ENCODE results near the gene RPL38. TPM values are rescaled to one million over a fixed set of nuclear protein-coding genes. Genes with fewer than 3 reads are reported as not detected.

Gene RPL38
- total and polyA plus RNA-seq, 2 of the 4 experiments (the other 2 are of a cell fraction): 111 to 527 TPM

- TF ChIP-seq USF2 (IDR thresholded peaks at IDR 0.05; ENCODE audit: low read depth, low read length): no peak
Measured at GRCh38 chr17:74231928-74232907, 28.7 kb downstream of the RPL38 start (continued).

GRCh38 chr17:74233937-74234336, 30.5 kb downstream of the RPL38 start:
- H3K27ac ChIP-seq (ENCODE audit: insufficient read depth, low read length): no peak overlapping the region
- H3K4ac ChIP-seq (ENCODE audit: low read depth, low read length): no peak overlapping the region
- no peak overlapping the region for H2BK20ac ChIP-seq (ENCODE audit: low read depth, low read length)
- in situ Hi-C loops (cut with MboI; ENCODE audit: low sequenced_read_pairs) (no loop called here), intact Hi-C loops (cut with micrococcal nuclease) (no loop called here), dilution Hi-C loops (cut with HindIII; ENCODE audit: low sequenced_read_pairs, unreplicated experiment) (no loop called here)
- H3K9me1 ChIP-seq (ENCODE audit: insufficient read depth, low read length): no peaks in the 10 kb centered on the region
- no peak overlapping the region for H3K4me2 ChIP-seq (ENCODE audit: low read depth, low read length)
- no peak overlapping the region for H2AFZ ChIP-seq (replicated peaks; ENCODE audit: low read length, poor library complexity)
- ChIA-PET POLR2A (ENCODE audit: unreplicated experiment) (no interaction called here), CTCF (no interaction called here)
- H4K5ac ChIP-seq (ENCODE audit: low read depth, low read length): no peak overlapping the region
- H3K79me1 ChIP-seq (ENCODE audit: low read depth in 1 of 2, low read length in 2 of 2): no peaks in the 10 kb centered on the region
- no peaks in the 10 kb centered on the region for H3K27me3 ChIP-seq (ENCODE audit: control insufficient read depth, insufficient read depth, low read length)
- no TSS peak for BruUV-seq (replicated peaks)
- H4K20me1 ChIP-seq (ENCODE audit: insufficient read depth, low read length): no peaks in the 10 kb centered on the region
- DNase-seq (no peak), ATAC-seq (ENCODE audit: low read depth) (no peak)
- no peak overlapping the region for H3K56ac ChIP-seq (ENCODE audit: extremely low read depth, insufficient read depth, low read length)
- no peak overlapping the region for H4K8ac ChIP-seq (ENCODE audit: low read depth in 2 of 2, low read length in 2 of 2)
- H2BK120ac ChIP-seq (ENCODE audit: low read depth, low read length): no peak overlapping the region
- H3K23ac ChIP-seq (ENCODE audit: low read depth, low read length): no peak overlapping the region
- no peak overlapping the region for H3K4me3 ChIP-seq (ENCODE audit: insufficient read depth, low read depth, low read length)
- no peak overlapping the region for H2BK5ac ChIP-seq (ENCODE audit: low read depth, low read length, poor library complexity, severe bottlenecking)
- H2AK9ac ChIP-seq (replicated peaks; ENCODE audit: low read depth, low read length, poor library complexity): no peak overlapping the region
- no peak overlapping the region for H3K14ac ChIP-seq (replicated peaks; ENCODE audit: low read depth, low read length)
- no peak overlapping the region for H2BK15ac ChIP-seq (ENCODE audit: low read depth, low read length)
- no peak overlapping the region for H3K9ac ChIP-seq (ENCODE audit: low read depth, low read length)
- H2AK5ac ChIP-seq (ENCODE audit: low read depth, low read length): no peak overlapping the region
- H3K18ac ChIP-seq (ENCODE audit: low read depth, low read length): no peak overlapping the region
- H3K9me3 ChIP-seq (ENCODE audit: control insufficient read depth, insufficient read depth, low read length): no peaks in the 10 kb centered on the region
- WGBS, 2 experiments (ENCODE audit: extremely low coverage in 2 of 2, insufficient read length in 1 of 2): 55% methylated on average over 4 of the region's 8 CpGs; no CpG with 5 or more reads in 1 of the 2 experiments
- H3K36me3 ChIP-seq (ENCODE audit: control insufficient read depth, insufficient read depth, low read length): no peaks in the 10 kb centered on the region
- H3K4me1 ChIP-seq (ENCODE audit: control insufficient read depth, insufficient read depth, low read length): no peaks in the 10 kb centered on the region
- no peak overlapping the region for H4K91ac ChIP-seq (ENCODE audit: insufficient read depth, low read depth, low read length)
- TF ChIP-seq NFE2L2 (IDR thresholded peaks at IDR 0.05; ENCODE audit: low read depth, low read length): no peak
- no peak for TF ChIP-seq USF2 (IDR thresholded peaks at IDR 0.05; ENCODE audit: low read depth, low read length)
- TF ChIP-seq CHD1 (IDR thresholded peaks at IDR 0.05; ENCODE audit: low read depth, low read length): no peak
- TF ChIP-seq MXI1 (IDR thresholded peaks at IDR 0.05; ENCODE audit: borderline replicate concordance, low read depth, low read length): no peak
- TF ChIP-seq RAD21 (IDR thresholded peaks at IDR 0.05; ENCODE audit: low read length): no peak
- TF ChIP-seq RCOR1 (IDR thresholded peaks at IDR 0.05; ENCODE audit: insufficient replicate concordance, low read length): no peak
- no peak for TF ChIP-seq SMC3 (IDR thresholded peaks at IDR 0.05; ENCODE audit: low read depth, low read length)
- TF ChIP-seq RFX5 (IDR thresholded peaks at IDR 0.05; ENCODE audit: low read depth, low read length): no peak
- TF ChIP-seq CEBPB (IDR thresholded peaks at IDR 0.05; ENCODE audit: low read depth, low read length): no peak
- no peak for TF ChIP-seq POLR2A (IDR thresholded peaks at IDR 0.05; ENCODE audit: low read depth, low read length)
- no peak for TF ChIP-seq CTCF (conservative IDR thresholded peaks at IDR 0.05; ENCODE audit: low read depth, low read length)
- no peak for TF ChIP-seq FOS (IDR thresholded peaks at IDR 0.05; ENCODE audit: low read depth, low read length)
- no peak for TF ChIP-seq MAZ (IDR thresholded peaks at IDR 0.05; ENCODE audit: borderline replicate concordance, low read depth, low read length)
